ENCODE data around the gene SYT15B. TPM values are rescaled to one million over a fixed set of nuclear protein-coding genes. Genes with fewer than 3 reads are reported as not detected.

Gene SYT15B
- total RNA-seq = 0.19 and 0.65 TPM in 2 replicates

GRCh38 chr10:47763554-47764175 lies at the start of gene SYT15B:
Gene SYT15B, minus strand, starts transcription at chr10:47763592. Its CDS starts 952 bp downstream, at chr10:47762640.

Other genes with a start within 250 kb of the SYT15B start
- gene AGAP9, start 240.0 kb downstream of the SYT15B start, total RNA-seq = 2.6 and 4.3 TPM in 2 replicates
- gene NPY4R2, start 155.1 kb upstream of the SYT15B start, total RNA-seq = not detected in 2 replicates
- not detected in 2 replicates for gene FAM25C, start 236.2 kb upstream of the SYT15B start, total RNA-seq